Measurements from ENCODE around the gene SIX2.

SIX2 gene

GRCh38 chr2:45000921-45001868 is 8.1 kb downstream of the SIX2 start:
- no peak for DNase-seq

GRCh38 chr2:45000341-45000901 is 8.8 kb downstream of the SIX2 start:
- no peak for DNase-seq

- no peak for DNase-seq
Observed at GRCh38 chr2:44999540-44999939, 9.7 kb downstream of the SIX2 start.

- no peak for DNase-seq
Observed at GRCh38 chr2:44997963-44998362, 11.3 kb downstream of the SIX2 start.

GRCh38 chr2:44996356-44996755 is 12.9 kb downstream of the SIX2 start:
- no peak for DNase-seq

- no peak for DNase-seq
Observed at GRCh38 chr2:44994377-44994776, 14.9 kb downstream of the SIX2 start.

- DNase-seq = no peak
Observed at GRCh38 chr2:44989176-44989575, 20.1 kb downstream of the SIX2 start.

GRCh38 chr2:44983836-44984604 is 25.2 kb downstream of the SIX2 start:
- DNase-seq = no peak

GRCh38 chr2:44981714-44982108 is 27.5 kb downstream of the SIX2 start:
- peak; percentile 51 for DNase-seq

- no peak for DNase-seq
Observed at GRCh38 chr2:44980751-44981713, 28.2 kb downstream of the SIX2 start.

- no peak for DNase-seq
Observed at GRCh38 chr2:44979581-44979980, 29.7 kb downstream of the SIX2 start.

GRCh38 chr2:44975571-44976450 is 33.4 kb downstream of the SIX2 start:
- DNase-seq = no peak

GRCh38 chr2:44974064-44974715 is 35.1 kb downstream of the SIX2 start:
- peak; percentile 44 for DNase-seq

- DNase-seq = peak; percentile 19
Observed at GRCh38 chr2:44972771-44973535, 36.3 kb downstream of the SIX2 start.

GRCh38 chr2:44970846-44971450 is 38.3 kb downstream of the SIX2 start:
- no peak for DNase-seq

- DNase-seq = no peak
Observed at GRCh38 chr2:44969936-44970335, 39.3 kb downstream of the SIX2 start.

GRCh38 chr2:44967727-44968432 is 41.4 kb downstream of the SIX2 start:
- no peak for DNase-seq

GRCh38 chr2:44967056-44967455 is 42.2 kb downstream of the SIX2 start:
- no peak for DNase-seq

- no peak for DNase-seq
Observed at GRCh38 chr2:44965684-44966083, 43.6 kb downstream of the SIX2 start.

Measured in NCI-H1417 treated with DMSO at 0.1 percent for 48 hours (cell line).